Epithelial cell of proximal tubule (primary cell): ENCODE data around the gene PMFBP1. TPM values are rescaled to one million over a fixed set of nuclear protein-coding genes. Genes with fewer than 3 reads are reported as not detected.

Experiments used
- DNase-seq: peaks from one replicate; pipeline ENCODE4 v3.0.0-alpha.2; 2011; ENCODE audit warnings: low read depth
- H3K4me3 ChIP-seq: 2 replicates; pipeline ENCODE4 v1.5.1; 2011; ENCODE audit warnings: low read depth, mild to moderate bottlenecking, low read length
- total RNA-seq: library from RNA; depleted of rRNA; stranded (reverse); fragments of >200 nt; gene quantifications from 2 replicates; pipeline ENCODE4 v1.2.3, GENCODE V29; 2015
- TF ChIP-seq, protein P1 (sequence below): conservative IDR thresholded peaks from 2 replicates; pipeline ENCODE4 v1.5.1; 2012; ENCODE audit warnings: low read depth, mild to moderate bottlenecking, low read length

The PMFBP1 gene
- total RNA-seq, 1 donor from 2014 or later, result 0.52 TPM

DNA sequence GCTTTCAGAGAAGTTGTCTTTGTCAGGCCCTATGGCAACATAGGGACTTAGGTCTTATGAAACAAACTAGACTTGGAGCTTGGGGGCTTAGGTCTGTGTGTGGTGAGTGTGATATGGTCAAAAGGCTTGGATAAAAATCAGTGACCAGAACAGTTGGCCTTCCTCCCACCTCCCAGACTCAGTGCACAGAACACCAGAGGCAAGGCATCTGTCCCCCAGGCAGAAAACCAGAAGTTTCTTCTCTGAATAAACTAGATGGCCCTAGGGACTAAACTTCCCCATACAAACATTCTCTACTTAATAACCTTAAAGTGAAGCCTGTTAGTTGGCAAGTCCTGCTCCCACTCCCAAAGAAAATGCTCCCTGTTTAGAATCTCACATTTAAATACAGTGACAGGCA is 39.2 kb upstream of the PMFBP1 start:
- no peak for DNase-seq

DNA sequence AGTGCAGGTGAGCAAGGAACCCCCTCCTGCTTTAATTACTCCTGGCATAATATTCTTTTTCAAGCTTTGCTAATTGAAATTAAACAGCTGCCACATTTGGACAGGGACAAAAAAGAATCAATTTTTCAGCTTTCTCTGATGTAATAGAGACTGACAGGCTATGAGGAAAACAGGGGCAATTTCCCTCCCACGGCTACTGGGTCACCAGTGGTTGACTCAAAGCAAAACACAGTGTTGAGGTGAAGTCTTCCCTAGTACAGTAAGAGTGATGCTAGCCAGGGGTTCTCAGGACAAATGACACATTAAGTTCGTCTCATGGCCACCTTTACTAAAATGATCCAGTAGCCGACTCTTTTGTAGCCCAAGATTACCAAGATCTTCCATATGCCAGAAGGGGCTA is 38.6 kb upstream of the PMFBP1 start:
- DNase-seq, result no peak
- H3K4me3 ChIP-seq, result no peak overlapping the region
- TF ChIP-seq, protein P1, sequence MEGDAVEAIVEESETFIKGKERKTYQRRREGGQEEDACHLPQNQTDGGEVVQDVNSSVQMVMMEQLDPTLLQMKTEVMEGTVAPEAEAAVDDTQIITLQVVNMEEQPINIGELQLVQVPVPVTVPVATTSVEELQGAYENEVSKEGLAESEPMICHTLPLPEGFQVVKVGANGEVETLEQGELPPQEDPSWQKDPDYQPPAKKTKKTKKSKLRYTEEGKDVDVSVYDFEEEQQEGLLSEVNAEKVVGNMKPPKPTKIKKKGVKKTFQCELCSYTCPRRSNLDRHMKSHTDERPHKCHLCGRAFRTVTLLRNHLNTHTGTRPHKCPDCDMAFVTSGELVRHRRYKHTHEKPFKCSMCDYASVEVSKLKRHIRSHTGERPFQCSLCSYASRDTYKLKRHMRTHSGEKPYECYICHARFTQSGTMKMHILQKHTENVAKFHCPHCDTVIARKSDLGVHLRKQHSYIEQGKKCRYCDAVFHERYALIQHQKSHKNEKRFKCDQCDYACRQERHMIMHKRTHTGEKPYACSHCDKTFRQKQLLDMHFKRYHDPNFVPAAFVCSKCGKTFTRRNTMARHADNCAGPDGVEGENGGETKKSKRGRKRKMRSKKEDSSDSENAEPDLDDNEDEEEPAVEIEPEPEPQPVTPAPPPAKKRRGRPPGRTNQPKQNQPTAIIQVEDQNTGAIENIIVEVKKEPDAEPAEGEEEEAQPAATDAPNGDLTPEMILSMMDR, result no peak

More for the DNA sequence above, 39.2 kb upstream of the PMFBP1 start:
- TF ChIP-seq, protein P1, result no peak
- no peak overlapping the region for H3K4me3 ChIP-seq

DNA sequence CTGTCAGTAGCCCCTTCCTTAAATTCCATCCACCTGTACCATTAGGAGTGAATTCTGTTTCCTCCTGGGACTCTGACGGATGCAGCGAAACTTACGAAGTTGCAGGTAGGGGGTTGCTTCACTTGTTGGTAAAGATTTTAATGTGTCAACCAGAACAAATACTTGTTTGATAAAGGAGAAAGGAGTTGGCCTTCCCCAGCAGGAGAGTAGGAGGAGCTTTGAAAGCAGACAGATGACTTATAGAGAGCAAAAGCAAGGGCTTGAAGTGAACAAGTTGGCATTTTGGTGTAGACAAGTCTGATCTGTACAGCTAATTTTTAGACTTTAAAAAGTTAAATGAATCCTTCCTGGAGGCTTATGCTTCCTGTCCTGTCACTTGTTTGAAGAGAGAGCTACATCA is 38.1 kb upstream of the PMFBP1 start:
- no peak for DNase-seq
- TF ChIP-seq, protein P1, result no peak
- no peak overlapping the region for H3K4me3 ChIP-seq

DNA sequence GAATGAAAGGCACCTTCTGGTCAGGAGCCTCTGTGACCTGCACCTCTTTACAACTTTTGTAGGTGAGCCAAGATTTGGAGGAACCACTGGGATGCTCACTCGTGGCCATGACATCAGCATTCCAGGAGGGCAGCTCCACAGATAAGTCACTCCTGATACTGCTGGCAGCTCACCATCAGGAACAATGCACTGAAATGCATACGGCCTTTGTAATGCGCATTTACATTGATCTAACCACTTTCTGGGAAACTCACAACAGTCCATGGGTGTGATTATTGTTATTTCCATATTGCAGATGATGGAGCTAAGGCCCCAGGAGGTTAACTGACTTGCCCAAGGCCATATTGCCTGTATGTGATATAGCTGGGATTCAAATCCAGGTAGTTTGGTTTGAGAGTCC is 34.3 kb upstream of the PMFBP1 start:
- no peak overlapping the region for H3K4me3 ChIP-seq
- no peak for DNase-seq
- TF ChIP-seq, protein P1, result no peak

DNA sequence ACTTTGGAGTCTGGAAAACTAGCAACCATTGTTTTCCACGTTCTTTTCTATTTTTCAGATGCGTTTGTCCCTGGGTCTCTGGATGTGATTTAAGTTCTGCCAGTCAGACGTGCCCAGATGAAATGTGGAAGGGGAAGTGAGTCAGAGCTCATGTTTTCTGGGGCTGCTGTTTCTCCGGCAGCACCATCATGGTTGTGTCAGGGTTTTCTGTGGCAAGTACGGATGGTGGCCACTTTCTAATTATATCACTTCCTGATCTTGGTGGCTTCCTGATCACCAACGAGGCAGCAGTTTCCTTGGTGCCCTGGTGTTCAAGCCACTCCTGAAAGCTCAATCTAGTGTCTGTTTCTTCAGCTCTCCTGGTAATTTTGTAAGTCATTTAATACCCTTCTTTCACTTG is 31.4 kb upstream of the PMFBP1 start:
- TF ChIP-seq, protein P1, result no peak
- no peak overlapping the region for H3K4me3 ChIP-seq
- DNase-seq, result no peak

DNA sequence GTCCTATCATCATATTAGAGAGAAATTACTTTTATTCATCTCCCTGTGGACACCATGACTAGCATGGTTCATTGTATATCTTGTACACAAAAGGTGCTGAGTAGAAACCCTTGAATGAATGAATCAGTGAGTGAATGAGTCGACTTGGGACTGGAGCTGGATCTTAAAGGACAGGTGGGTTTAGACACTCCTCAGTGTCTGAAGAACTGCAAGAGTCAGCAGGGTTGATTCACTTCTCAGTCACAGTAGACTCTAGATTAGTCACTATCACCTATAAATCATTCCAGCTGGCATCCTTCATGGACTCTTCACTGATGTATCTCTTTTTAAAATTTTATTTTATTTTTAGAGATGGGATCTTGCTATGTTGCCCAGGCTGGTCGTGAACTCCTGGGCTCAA is 30.1 kb upstream of the PMFBP1 start:
- H3K4me3 ChIP-seq, result no peak overlapping the region
- TF ChIP-seq, protein P1, result no peak
- no peak for DNase-seq

DNA sequence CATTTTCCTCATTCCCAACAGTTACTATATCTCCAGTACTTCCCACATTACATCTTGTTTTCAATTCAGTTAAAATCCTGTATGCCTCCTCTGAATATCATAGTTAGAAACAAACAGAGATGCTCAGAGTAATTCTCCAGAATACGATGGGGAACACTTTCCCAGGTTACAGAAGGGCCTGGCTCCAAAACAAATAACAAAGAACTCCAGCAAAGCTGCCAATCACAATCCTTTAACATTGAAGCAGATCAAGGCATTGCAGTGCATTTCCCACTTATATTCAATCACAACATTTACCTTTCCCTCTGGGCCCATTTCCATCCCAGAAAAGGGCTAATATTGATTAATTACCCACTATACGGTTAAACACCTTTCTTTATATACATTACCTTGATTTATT is 29.4 kb upstream of the PMFBP1 start:
- TF ChIP-seq, protein P1, result no peak
- DNase-seq, result no peak
- H3K4me3 ChIP-seq, result no peak overlapping the region
